Gastroesophageal sphincter (tissue), 3 donors: Measurements from ENCODE around the gene ADIG.

Source experiments
- CTCF ChIP-seq, 4 experiments: fragments of 200-600 bp in 2 of 4; fragments of 450-650 bp in 2 of 4; sonication (generic) in 1 of 4; IDR thresholded peaks; one replicate each; pipeline ENCODE4 v1.5.1; 2017 to 2019; ENCODE audit warnings: antibody characterized with exemption in 4 of 4, mild to moderate bottlenecking in 2 of 4, moderate library complexity in 2 of 4
- POLR2A ChIP-seq, 2 donors: fragments of 450-650 bp; IDR thresholded peaks; one replicate each; pipeline ENCODE4 v1.6.1; 2017; ENCODE audit warnings: antibody characterized with exemption in 2 of 2, mild to moderate bottlenecking in 2 of 2, moderate library complexity in 1 of 2
- POLR2AphosphoS5 ChIP-seq: sonication (generic); formaldehyde crosslinking; IDR thresholded peaks from one replicate; pipeline ENCODE4 v1.6.1; 2017; ENCODE audit warnings: antibody characterized with exemption

DNA sequence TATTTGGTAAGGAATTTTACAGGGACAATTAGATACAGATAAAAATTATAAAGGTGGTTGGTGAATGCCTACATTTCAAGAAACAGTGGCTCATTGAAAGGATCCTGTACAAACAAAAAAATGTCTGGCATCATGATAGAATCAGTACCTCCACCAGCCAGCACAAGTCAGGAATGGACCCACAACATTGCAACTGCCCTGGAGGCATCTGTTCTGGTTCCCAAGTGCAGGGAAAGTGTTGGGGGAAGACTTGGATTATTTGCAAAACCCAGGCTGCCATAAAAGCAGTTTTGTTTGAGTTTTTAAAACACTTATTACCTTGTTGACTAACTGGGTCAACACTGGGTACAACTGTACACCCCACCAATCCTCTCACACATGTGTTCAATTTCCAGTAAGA lies 44.9 kb downstream of the ADIG start:
- TF ChIP-seq POLR2A (IDR thresholded peaks at IDR 0.05) = no peak
- no peak for TF ChIP-seq POLR2AphosphoS5
- no peak for TF ChIP-seq CTCF (IDR thresholded peaks at IDR 0.05)
